ENCODE results near the gene COL6A2. TPM values are rescaled to one million over a fixed set of nuclear protein-coding genes. Genes with fewer than 3 reads are reported as not detected.

COL6A2 gene
- total RNA-seq, 1 experiment from 2014 or later, result 87.0 TPM

DNA sequence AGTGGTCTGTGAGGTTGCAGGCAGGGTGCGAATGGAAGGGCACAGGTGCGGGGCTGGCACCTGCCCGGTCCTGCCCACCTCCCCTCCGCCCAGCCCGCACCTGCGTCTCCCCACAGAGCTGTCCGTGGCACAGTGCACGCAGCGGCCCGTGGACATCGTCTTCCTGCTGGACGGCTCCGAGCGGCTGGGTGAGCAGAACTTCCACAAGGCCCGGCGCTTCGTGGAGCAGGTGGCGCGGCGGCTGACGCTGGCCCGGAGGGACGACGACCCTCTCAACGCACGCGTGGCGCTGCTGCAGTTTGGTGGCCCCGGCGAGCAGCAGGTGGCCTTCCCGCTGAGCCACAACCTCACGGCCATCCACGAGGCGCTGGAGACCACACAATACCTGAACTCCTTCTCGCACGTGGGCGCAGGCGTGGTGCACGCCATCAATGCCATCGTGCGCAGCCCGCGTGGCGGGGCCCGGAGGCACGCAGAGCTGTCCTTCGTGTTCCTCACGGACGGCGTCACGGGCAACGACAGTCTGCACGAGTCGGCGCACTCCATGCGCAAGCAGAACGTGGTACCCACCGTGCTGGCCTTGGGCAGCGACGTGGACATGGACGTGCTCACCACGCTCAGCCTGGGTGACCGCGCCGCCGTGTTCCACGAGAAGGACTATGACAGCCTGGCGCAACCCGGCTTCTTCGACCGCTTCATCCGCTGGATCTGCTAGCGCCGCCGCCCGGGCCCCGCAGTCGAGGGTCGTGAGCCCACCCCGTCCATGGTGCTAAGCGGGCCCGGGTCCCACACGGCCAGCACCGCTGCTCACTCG, 34.1 kb downstream of the COL6A2 start:
- Histone ChIP-seq H3K4me2 (ENCODE audit: low read length) (no peak overlapping the region), H3K9me2 (ENCODE audit: insufficient read depth) (no peaks in the 10 kb centered on the region), H3K27me3 (ENCODE audit: insufficient read depth, low read length) (no peaks in the 10 kb centered on the region), H3K4me3 (replicated peaks in 1 of 2; ENCODE audit: low read depth in 1 of 2, low read length in 2 of 2) (no peak overlapping the region), H4K20me1 (ENCODE audit: insufficient read depth) (no peaks in the 10 kb centered on the region), H2AFZ (ENCODE audit: low read depth, low read length, poor library complexity, severe bottlenecking) (no peak overlapping the region), H3K4me1 (ENCODE audit: control insufficient read depth in 1 of 2, insufficient read depth in 2 of 2, low read length in 2 of 2) (no peaks in the 10 kb centered on the region), H3K9ac (ENCODE audit: low read length) (no peak overlapping the region), H3K27ac (ENCODE audit: low read depth, low read length) (no peak overlapping the region; the same call in 1 of the 2 replicates), H3K9me3 (ENCODE audit: control insufficient read depth in 1 of 2, insufficient read depth in 1 of 2, low read depth in 1 of 2, low read length in 2 of 2) (no peaks in the 10 kb centered on the region), H3K36me3 (ENCODE audit: control insufficient read depth in 1 of 2, insufficient read depth in 2 of 2, low read length in 2 of 2) (no peaks in the 10 kb centered on the region), H3K79me2 (ENCODE audit: insufficient read depth, low read length) (no peaks in the 10 kb centered on the region)
- intact Hi-C loops (cut with micrococcal nuclease), result no loop called here
- CTCF ChIA-PET, result no interaction called here
- no TSS peak for BruUV-seq (replicated peaks)
- TF ChIP-seq, protein P1, sequence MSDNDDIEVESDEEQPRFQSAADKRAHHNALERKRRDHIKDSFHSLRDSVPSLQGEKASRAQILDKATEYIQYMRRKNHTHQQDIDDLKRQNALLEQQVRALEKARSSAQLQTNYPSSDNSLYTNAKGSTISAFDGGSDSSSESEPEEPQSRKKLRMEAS (IDR thresholded peaks at IDR 0.05), result no peak
- no peak for TF ChIP-seq YY1 (IDR thresholded peaks at IDR 0.05; ENCODE audit: extremely low read depth, insufficient replicate concordance, low read depth, low read length)
- TF ChIP-seq EZH2phosphoT487 (IDR thresholded peaks at IDR 0.05; ENCODE audit: borderline replicate concordance), result no peak
- TF ChIP-seq ATF3 (IDR thresholded peaks at IDR 0.05), result no peak
- TF ChIP-seq TCF7L2 (IDR thresholded peaks at IDR 0.05; ENCODE audit: borderline replicate concordance, extremely low read depth, insufficient read depth, insufficient read length), result no peak
- no peak for TF ChIP-seq POLR2A (IDR thresholded peaks at IDR 0.05; ENCODE audit: borderline replicate concordance, extremely low read depth, insufficient read depth, insufficient read length)
- TF ChIP-seq CEBPB (IDR thresholded peaks at IDR 0.05; ENCODE audit: low read depth), result no peak
- no peak for TF ChIP-seq FOSL1 (IDR thresholded peaks at IDR 0.05; ENCODE audit: low read depth)
- TF ChIP-seq ZNF274 (IDR thresholded peaks at IDR 0.05; ENCODE audit: low read depth, low read length), result no peak
- RAD21 ChIA-PET (ENCODE audit: low non-redundant PET in 1 of 2, low total read pairs in 2 of 2, uncharacterized antibody in 2 of 2, unreplicated experiment in 2 of 2), result no interaction called here
- DNase-seq (ENCODE audit: low read depth, low spot score) (no peak), ATAC-seq (no peak)
- POLR2A ChIA-PET, result no interaction called here

Data from HCT116 (cell line).